ENCODE measurements around the gene CFL2. TPM values are rescaled to one million over a fixed set of nuclear protein-coding genes. Genes with fewer than 3 reads are reported as not detected.

Gene CFL2
- total and polyA plus RNA-seq, 2 of the 13 experiments (the other 11 are each of a cell fraction or from before 2014, with no cell fraction given): 114 to 158 TPM

GRCh38 chr14:34699873-34700621, 14.3 kb downstream of the CFL2 start (continued):
- TF ChIP-seq TCF12 (IDR thresholded peaks at IDR 0.05): 0 out of 2 replicates have a peak, but pooled peaks have one; percentile 66
- TF ChIP-seq TCF12 (CRISPR knock-in tag; IDR thresholded peaks at IDR 0.05): no peak
- TF ChIP-seq KLF16 (CRISPR knock-in tag; IDR thresholded peaks at IDR 0.05): 0 out of 4 replicates have a peak, but pooled peaks of 1 of the 2 experiments have one; percentile 12
- TF ChIP-seq NCOA2 (CRISPR knock-in tag; IDR thresholded peaks at IDR 0.05): 0 out of 2 replicates have a peak, but pooled peaks have one; percentile 12
- no peak for TF ChIP-seq ZNF430 (CRISPR knock-in tag; IDR thresholded peaks at IDR 0.05)
- TF ChIP-seq ZNF335 (CRISPR knock-in tag; IDR thresholded peaks at IDR 0.05): no peak; the same call in 1 of the 2 replicates
- TF ChIP-seq ISL2 (CRISPR knock-in tag; IDR thresholded peaks at IDR 0.05): no peak; the same call in 1 of the 2 replicates
- no peak for TF ChIP-seq ZNF281 (CRISPR knock-in tag; IDR thresholded peaks at IDR 0.05; ENCODE audit: borderline replicate concordance)
- TF ChIP-seq ZNF501 (CRISPR knock-in tag; IDR thresholded peaks at IDR 0.05): no peak
- no peak for TF ChIP-seq ZSCAN22 (CRISPR knock-in tag; IDR thresholded peaks at IDR 0.05)
- TF ChIP-seq SP5 (CRISPR knock-in tag; IDR thresholded peaks at IDR 0.05; ENCODE audit: borderline replicate concordance, low read depth): no peak
- TF ChIP-seq DR1 (CRISPR knock-in tag; IDR thresholded peaks at IDR 0.05): no peak
- TF ChIP-seq ETS1 (CRISPR knock-in tag; IDR thresholded peaks at IDR 0.05): no peak
- peak in 1 of 2 experiments; percentile 58; a peak in 1 of 4 replicates for TF ChIP-seq NR2F1 (CRISPR knock-in tag; IDR thresholded peaks at IDR 0.05)
- peak; percentile 24; the same call in 1 of the 2 replicates for TF ChIP-seq NR2F6 (IDR thresholded peaks at IDR 0.05)
- no peak for TF ChIP-seq NR2F6 (CRISPR knock-in tag; IDR thresholded peaks at IDR 0.05)
- TF ChIP-seq ZFP36L2 (CRISPR knock-in tag; IDR thresholded peaks at IDR 0.05): no peak
- no peak for TF ChIP-seq THAP7 (CRISPR knock-in tag; IDR thresholded peaks at IDR 0.05)
- TF ChIP-seq PBX3 (CRISPR knock-in tag; IDR thresholded peaks at IDR 0.05; ENCODE audit: borderline replicate concordance): no peak
- no peak for TF ChIP-seq FOXO4 (CRISPR knock-in tag; conservative IDR thresholded peaks at IDR 0.05)
- TF ChIP-seq ARNT (IDR thresholded peaks at IDR 0.05): no peak
- peak; percentile 78; the same call in 1 of the 2 replicates for TF ChIP-seq MXD4 (CRISPR knock-in tag; IDR thresholded peaks at IDR 0.05)
- no peak for TF ChIP-seq AHR (CRISPR knock-in tag; IDR thresholded peaks at IDR 0.05)
- TF ChIP-seq PAWR (CRISPR knock-in tag; IDR thresholded peaks at IDR 0.05; ENCODE audit: borderline replicate concordance): no peak

Data from HepG2 (cell line).